Activated CD4-positive, alpha-beta T cell treated with anti-CD3 and anti-CD28 coated beads, Interleukin-2, amount 10 ng/mL, durations not matched to agents 7 days and 5 days (primary cell): Measurements from ENCODE around the gene DZIP1. TPM values are rescaled to one million over a fixed set of nuclear protein-coding genes. Genes with fewer than 3 reads are reported as not detected.
"Not testable (repeated sequence)": the region's sequence is repeated elsewhere in the genome, so short reads cannot be mapped to it uniquely, and the experiment has no call there.

Experiments used
- CTCF ChIA-PET: fragments of 350-600 bp; sonication (Branson Sonifier 250); formaldehyde crosslinking; loops from one replicate; lab custom pipeline; 2021; ENCODE audit warnings: antibody characterized with exemption; lab: Charles Lee
- POLR2A ChIA-PET: fragments of 350-600 bp; sonication (Branson Sonifier 250); formaldehyde crosslinking; loops from one replicate; lab custom pipeline; 2021; ENCODE audit warnings: antibody characterized with exemption; lab: Charles Lee
- DNase-seq: peaks from one replicate; pipeline ENCODE4 v3.0.0-alpha.2; 2020
- H3K27ac Mint-ChIP-seq: one replicate; pipeline ENCODE4 v1.8.0; 2021; ENCODE audit warnings: mild to moderate bottlenecking, moderate library complexity, mixed read lengths
- H3K27me3 Mint-ChIP-seq: one replicate; pipeline ENCODE4 v1.8.0; 2021; ENCODE audit warnings: mixed read lengths
- H3K36me3 Mint-ChIP-seq: one replicate; pipeline ENCODE4 v1.8.0; 2021; ENCODE audit warnings: low read depth, mixed read lengths
- H3K4me1 Mint-ChIP-seq: one replicate; pipeline ENCODE4 v1.8.0; 2021; ENCODE audit warnings: mixed read lengths
- H3K4me3 Mint-ChIP-seq: one replicate; pipeline ENCODE4 v1.8.0; 2021; ENCODE audit warnings: mild to moderate bottlenecking, moderate library complexity, mixed read lengths
- H3K9me3 Mint-ChIP-seq: one replicate; pipeline ENCODE4 v1.8.0; 2021; ENCODE audit warnings: mixed read lengths
- total RNA-seq, 2 experiments: library from RNA; stranded (reverse); gene quantifications; one replicate each; pipeline ENCODE4 v1.2.3, GENCODE V29; 2021

DZIP1 gene, protein sequence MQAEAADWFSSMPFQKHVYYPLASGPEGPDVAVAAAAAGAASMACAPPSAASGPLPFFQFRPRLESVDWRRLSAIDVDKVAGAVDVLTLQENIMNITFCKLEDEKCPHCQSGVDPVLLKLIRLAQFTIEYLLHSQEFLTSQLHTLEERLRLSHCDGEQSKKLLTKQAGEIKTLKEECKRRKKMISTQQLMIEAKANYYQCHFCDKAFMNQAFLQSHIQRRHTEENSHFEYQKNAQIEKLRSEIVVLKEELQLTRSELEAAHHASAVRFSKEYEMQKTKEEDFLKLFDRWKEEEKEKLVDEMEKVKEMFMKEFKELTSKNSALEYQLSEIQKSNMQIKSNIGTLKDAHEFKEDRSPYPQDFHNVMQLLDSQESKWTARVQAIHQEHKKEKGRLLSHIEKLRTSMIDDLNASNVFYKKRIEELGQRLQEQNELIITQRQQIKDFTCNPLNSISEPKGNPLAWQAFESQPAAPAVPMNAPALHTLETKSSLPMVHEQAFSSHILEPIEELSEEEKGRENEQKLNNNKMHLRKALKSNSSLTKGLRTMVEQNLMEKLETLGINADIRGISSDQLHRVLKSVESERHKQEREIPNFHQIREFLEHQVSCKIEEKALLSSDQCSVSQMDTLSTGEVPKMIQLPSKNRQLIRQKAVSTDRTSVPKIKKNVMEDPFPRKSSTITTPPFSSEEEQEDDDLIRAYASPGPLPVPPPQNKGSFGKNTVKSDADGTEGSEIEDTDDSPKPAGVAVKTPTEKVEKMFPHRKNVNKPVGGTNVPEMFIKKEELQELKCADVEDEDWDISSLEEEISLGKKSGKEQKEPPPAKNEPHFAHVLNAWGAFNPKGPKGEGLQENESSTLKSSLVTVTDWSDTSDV
- under 1 TPM; 0.05 to 0.15 TPM for total RNA-seq

DNA sequence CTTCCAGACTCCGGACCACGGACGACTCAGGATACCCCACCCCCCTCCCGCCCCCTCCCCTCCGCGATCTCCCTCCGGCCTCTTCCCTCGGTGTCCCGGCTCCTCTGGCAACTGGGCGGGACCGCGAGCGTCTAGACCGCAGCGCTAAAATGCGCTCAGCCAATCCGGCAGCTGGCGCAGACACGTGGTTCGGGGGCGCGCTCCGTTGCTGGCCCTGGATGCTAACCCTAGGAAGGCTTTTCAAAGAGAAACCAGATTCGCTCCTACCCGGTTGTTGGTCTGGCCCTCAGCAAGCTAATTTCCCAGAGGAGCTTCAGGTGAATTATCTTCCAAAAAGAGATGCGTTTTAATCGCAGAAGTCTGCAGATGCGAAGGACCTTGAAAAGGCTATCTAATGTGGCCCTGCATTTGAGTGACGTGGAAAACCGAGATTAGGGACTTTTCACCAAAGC lies at the start of gene DZIP1:
Gene DZIP1, minus strand, starts transcription at position 106 of the 452 bp plus-strand sequence. CDS start 2,677 bp downstream, outside the sequence.
- DNase-seq: peak; percentile 25
- Mint-ChIP-seq H3K27me3 (peaks cover 54% of the 10 kb centered on the region), H3K36me3 (no peaks in the 10 kb centered on the region), H3K27ac (no peak within 1 kb of the TSS), H3K4me1 (peaks cover 9% of the 10 kb centered on the region), H3K9me3 (no peaks in the 10 kb centered on the region), H3K4me3 (peak within 1 kb of the TSS; percentile 68)
- POLR2A ChIA-PET: no interaction called here
- CTCF ChIA-PET: no interaction called here

DNA sequence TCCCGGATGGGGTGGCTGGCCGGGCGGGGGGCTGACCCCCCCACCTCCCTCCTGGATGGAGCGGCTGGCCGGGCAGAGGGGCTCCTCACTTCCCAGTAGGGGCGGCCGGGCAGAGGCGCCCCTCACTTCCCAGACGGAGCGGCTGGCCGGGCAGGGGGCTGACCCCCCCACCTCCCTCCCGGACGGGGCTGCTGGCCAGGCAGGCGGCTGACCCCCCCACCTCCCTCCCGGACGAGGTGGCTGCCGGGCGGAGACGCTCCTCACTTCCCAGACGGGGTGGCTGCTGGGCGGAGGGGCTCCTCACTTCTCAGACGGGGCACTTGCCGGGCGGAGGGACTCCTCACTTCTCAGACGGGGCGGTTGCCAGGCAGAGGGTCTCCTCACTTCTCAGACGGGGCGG lies 46.5 kb upstream of the DZIP1 start:
- H3K4me3 Mint-ChIP-seq, H3K27me3 Mint-ChIP-seq, POLR2A ChIA-PET, H3K27ac Mint-ChIP-seq, CTCF ChIA-PET, DNase-seq: not testable (repeated sequence)
- H3K9me3 Mint-ChIP-seq: peaks cover 24% of the 10 kb centered on the region
- peaks cover 29% of the 10 kb centered on the region for H3K36me3 Mint-ChIP-seq
- H3K4me1 Mint-ChIP-seq: peaks cover 20% of the 10 kb centered on the region

- ChIA-PET POLR2A (no interaction called here), CTCF (no interaction called here)
- no peak for DNase-seq
- H3K27me3 Mint-ChIP-seq: no peaks in the 10 kb centered on the region
- H3K36me3 Mint-ChIP-seq: peaks cover 34% of the 10 kb centered on the region
- no peak overlapping the region for H3K4me3 Mint-ChIP-seq
- H3K4me1 Mint-ChIP-seq: peaks cover 22% of the 10 kb centered on the region
- no peak overlapping the region for H3K27ac Mint-ChIP-seq
- H3K9me3 Mint-ChIP-seq: peaks cover 30% of the 10 kb centered on the region
Observed at GRCh38 chr13:95689582-95689926, 45.0 kb upstream of the DZIP1 start.

GRCh38 chr13:95684960-95685359 lies 40.5 kb upstream of the DZIP1 start:
- POLR2A ChIA-PET: not testable (repeated sequence)

DNA sequence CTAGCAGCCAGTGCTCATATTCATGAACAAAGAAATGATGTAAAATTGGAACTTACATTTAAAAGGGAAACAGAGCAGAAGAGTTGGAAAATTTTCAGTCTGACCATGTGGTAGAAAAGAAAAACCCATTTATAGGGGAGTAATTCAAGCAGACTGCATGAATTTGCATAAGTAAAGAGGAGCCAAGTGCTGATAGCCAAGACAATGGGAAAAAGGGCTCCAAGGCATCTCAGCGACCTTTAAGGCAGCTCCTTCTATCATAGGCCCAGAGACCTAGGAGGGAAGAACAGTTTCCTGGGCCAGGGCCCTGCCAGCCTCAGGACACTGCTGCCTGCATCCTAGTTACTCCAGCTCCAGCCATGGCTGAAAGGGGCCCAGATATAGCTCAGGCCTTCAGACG lies 39.9 kb upstream of the DZIP1 start:
- H3K36me3 Mint-ChIP-seq: peaks cover 46% of the 10 kb centered on the region
- peaks cover 38% of the 10 kb centered on the region for H3K4me1 Mint-ChIP-seq
- ChIA-PET POLR2A (no interaction called here), CTCF (interaction anchor here (1.3 kb wide), 1 partner anchor 11 kb away, joined by 3 read pairs; no protein-coding TSS in a partner anchor)
- H3K4me3 Mint-ChIP-seq: no peak overlapping the region
- no peaks in the 10 kb centered on the region for H3K27me3 Mint-ChIP-seq
- no peak overlapping the region for H3K27ac Mint-ChIP-seq
- no peak for DNase-seq
- H3K9me3 Mint-ChIP-seq: peaks cover 31% of the 10 kb centered on the region

More at GRCh38 chr13:95684960-95685359, 40.5 kb upstream of the DZIP1 start:
- H3K9me3 Mint-ChIP-seq: peaks cover 33% of the 10 kb centered on the region
- not testable (repeated sequence) for DNase-seq, H3K27me3 Mint-ChIP-seq, H3K27ac Mint-ChIP-seq, H3K4me3 Mint-ChIP-seq
- CTCF ChIA-PET: interaction anchor here (1.3 kb wide), 1 partner anchor 11 kb away, joined by 3 read pairs; no protein-coding TSS in a partner anchor
- peaks cover 44% of the 10 kb centered on the region for H3K36me3 Mint-ChIP-seq
- peaks cover 36% of the 10 kb centered on the region for H3K4me1 Mint-ChIP-seq

- CTCF ChIA-PET: interaction anchor here (1.0 kb wide), 1 partner anchor 17 kb away, joined by 4 read pairs; no protein-coding TSS in a partner anchor
Observed at GRCh38 chr13:95679722-95680121, 35.2 kb upstream of the DZIP1 start.

GRCh38 chr13:95678967-95679366 lies 34.5 kb upstream of the DZIP1 start:
- CTCF ChIA-PET: no interaction called here

More at GRCh38 chr13:95679722-95680121, 35.2 kb upstream of the DZIP1 start:
- peaks cover 31% of the 10 kb centered on the region for H3K36me3 Mint-ChIP-seq
- peaks cover 53% of the 10 kb centered on the region for H3K4me1 Mint-ChIP-seq
- no peak overlapping the region for H3K27ac Mint-ChIP-seq
- POLR2A ChIA-PET: no interaction called here
- H3K9me3 Mint-ChIP-seq: peaks cover 6% of the 10 kb centered on the region
- no peaks in the 10 kb centered on the region for H3K27me3 Mint-ChIP-seq
- no peak for DNase-seq
- peak overlapping the region; percentile 9 for H3K4me3 Mint-ChIP-seq

GRCh38 chr13:95677564-95678266 lies 33.2 kb upstream of the DZIP1 start:
- DNase-seq: peak; percentile 10
- CTCF ChIA-PET: no interaction called here
- H3K4me1 Mint-ChIP-seq: peaks cover 63% of the 10 kb centered on the region
- no peaks in the 10 kb centered on the region for H3K9me3 Mint-ChIP-seq
- POLR2A ChIA-PET: no interaction called here
- peak overlapping the region; percentile 97 for H3K27ac Mint-ChIP-seq
- peaks cover 32% of the 10 kb centered on the region for H3K36me3 Mint-ChIP-seq
- peak overlapping the region; percentile 88 for H3K4me3 Mint-ChIP-seq
- H3K27me3 Mint-ChIP-seq: no peaks in the 10 kb centered on the region

More at GRCh38 chr13:95678967-95679366, 34.5 kb upstream of the DZIP1 start:
- peaks cover under 1% of the 10 kb centered on the region for H3K9me3 Mint-ChIP-seq
- no peak overlapping the region for H3K27ac Mint-ChIP-seq
- peaks cover 29% of the 10 kb centered on the region for H3K36me3 Mint-ChIP-seq
- no peak for DNase-seq
- POLR2A ChIA-PET: no interaction called here
- no peaks in the 10 kb centered on the region for H3K27me3 Mint-ChIP-seq
- peaks cover 57% of the 10 kb centered on the region for H3K4me1 Mint-ChIP-seq
- peak overlapping the region; percentile 88 for H3K4me3 Mint-ChIP-seq

DNA sequence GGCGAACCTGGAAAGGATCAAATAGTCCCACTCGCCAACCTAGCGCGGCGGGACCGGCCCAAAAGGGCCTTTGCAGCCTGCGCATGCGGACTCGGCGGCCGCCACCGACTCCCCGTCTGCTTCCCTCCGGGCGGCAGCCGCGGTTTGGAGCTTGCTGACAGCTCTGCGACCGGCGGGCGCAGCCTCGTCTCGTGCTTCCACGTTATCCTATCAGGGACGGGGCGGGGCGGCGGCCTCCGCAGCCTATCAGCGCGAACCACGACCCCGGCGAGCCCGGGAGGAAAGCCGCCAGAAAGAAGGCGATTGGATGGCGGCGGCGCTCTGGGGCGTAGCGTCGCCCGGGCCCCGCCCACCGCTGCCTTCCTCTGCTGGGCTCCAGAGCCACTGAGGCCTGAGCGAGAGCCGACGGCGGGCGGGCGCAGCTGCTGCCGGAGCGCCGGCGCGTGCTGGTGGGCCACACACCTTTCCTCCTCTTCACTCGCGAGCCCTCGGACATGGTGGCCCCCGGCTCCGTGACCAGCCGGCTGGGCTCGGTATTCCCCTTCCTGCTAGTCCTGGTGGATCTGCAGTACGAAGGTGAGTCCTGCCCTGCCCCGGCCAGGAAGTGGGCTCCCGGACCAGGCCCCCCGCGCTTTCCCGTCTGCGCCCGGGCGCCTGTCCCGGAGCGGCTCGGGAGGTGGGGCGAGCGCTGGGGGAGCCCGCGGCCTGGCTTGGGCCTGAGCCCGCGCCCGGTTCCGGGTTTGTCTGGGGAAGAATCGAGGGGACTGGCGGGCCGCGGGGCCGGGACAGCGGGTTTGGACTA lies 32.5 kb upstream of the DZIP1 start, which contains the start of gene DNAJC3:
Gene DNAJC3, plus strand, starts transcription at position 378 of the 802 bp plus-strand sequence. Its CDS starts 117 bp downstream, at position 495.
- H3K4me1 Mint-ChIP-seq: peaks cover 60% of the 10 kb centered on the region
- H3K27me3 Mint-ChIP-seq: no peaks in the 10 kb centered on the region
- ChIA-PET POLR2A (no interaction called here), CTCF (interaction anchor here (0.9 to 1.0 kb wide), 2 partner anchors 10 to 112 kb away, joined by 3 to 4 read pairs; no protein-coding TSS in a partner anchor)
- H3K27ac Mint-ChIP-seq: peak within 1 kb of the TSS; percentile 97
- H3K4me3 Mint-ChIP-seq: peak within 1 kb of the TSS; percentile 88
- no peaks in the 10 kb centered on the region for H3K9me3 Mint-ChIP-seq
- DNase-seq: peak; percentile 97
- peaks cover 32% of the 10 kb centered on the region for H3K36me3 Mint-ChIP-seq

- DNase-seq: peak; percentile 34
- H3K36me3 Mint-ChIP-seq: peaks cover 27% of the 10 kb centered on the region
- peak overlapping the region; percentile 88 for H3K4me3 Mint-ChIP-seq
- ChIA-PET POLR2A (no interaction called here), CTCF (interaction anchor here (0.9 to 1.0 kb wide), 2 partner anchors 11 to 113 kb away, joined by 3 to 4 read pairs; no protein-coding TSS in a partner anchor)
- H3K27me3 Mint-ChIP-seq: no peaks in the 10 kb centered on the region
- H3K4me1 Mint-ChIP-seq: peaks cover 56% of the 10 kb centered on the region
- no peaks in the 10 kb centered on the region for H3K9me3 Mint-ChIP-seq
- peak overlapping the region; percentile 97 for H3K27ac Mint-ChIP-seq
Observed at GRCh38 chr13:95676105-95676761, 31.7 kb upstream of the DZIP1 start.

DNA sequence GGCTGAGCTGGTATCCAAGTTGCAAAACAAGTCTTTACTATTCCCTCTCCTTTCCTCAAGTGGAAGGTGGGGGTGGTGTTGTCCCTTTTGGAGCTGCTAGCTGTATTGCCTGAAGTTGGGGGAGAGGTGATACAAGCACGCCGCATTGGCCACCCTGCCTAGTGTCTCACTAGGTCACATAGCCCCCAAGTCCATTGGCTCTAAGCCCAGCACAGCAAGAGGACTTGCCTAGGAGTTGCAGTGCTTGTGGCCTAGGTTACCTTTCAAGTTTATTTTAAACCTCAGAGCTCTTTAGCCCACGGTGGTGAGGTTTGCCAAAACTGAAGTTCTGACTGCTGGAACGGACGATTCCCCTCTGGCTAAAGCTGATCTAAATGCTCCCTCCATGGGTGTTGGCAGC lies 27.1 kb upstream of the DZIP1 start:
- Mint-ChIP-seq H3K27me3 (peaks cover 22% of the 10 kb centered on the region), H3K4me1 (peaks cover 25% of the 10 kb centered on the region), H3K4me3 (no peak overlapping the region), H3K9me3 (peaks cover 23% of the 10 kb centered on the region), H3K27ac (no peak overlapping the region), H3K36me3 (peaks cover 16% of the 10 kb centered on the region)
- DNase-seq: no peak
- ChIA-PET CTCF (interaction anchor here (0.9 kb wide), 1 partner anchor 35 kb away, joined by 3 read pairs; no protein-coding TSS in a partner anchor), POLR2A (no interaction called here)
